NCI-H2081 treated with DMSO at 0.1 percent for 48 hours (cell line): Measurements from ENCODE around the gene CBY3.
A peak's percentile ranks its signal among the peaks of the same experiment; 100 is the strongest.
"Not testable (repeated sequence)": the region's sequence is repeated elsewhere in the genome, so short reads cannot be mapped to it uniquely, and the experiment has no call there.

Source experiments
- DNase-seq: peaks from one replicate; lab custom pipeline; 2025; lab: John Stamatoyannopoulos, UW

The CBY3 gene

GRCh38 chr5:179680780-179681401 lies at the start of gene CBY3:
Gene CBY3 (minus strand): TSS chr5:179681034. CDS start chr5:179680918, 116 bp downstream.
- no peak for DNase-seq

GRCh38 chr5:179730356-179730755 lies 49.5 kb upstream of the CBY3 start:
- DNase-seq = no peak

- no peak for DNase-seq
Measured at GRCh38 chr5:179729727-179730126, 48.9 kb upstream of the CBY3 start.

- no peak for DNase-seq
Measured at GRCh38 chr5:179729303-179729702, 48.5 kb upstream of the CBY3 start.

GRCh38 chr5:179727106-179727505 lies 46.3 kb upstream of the CBY3 start:
- no peak for DNase-seq

DNA sequence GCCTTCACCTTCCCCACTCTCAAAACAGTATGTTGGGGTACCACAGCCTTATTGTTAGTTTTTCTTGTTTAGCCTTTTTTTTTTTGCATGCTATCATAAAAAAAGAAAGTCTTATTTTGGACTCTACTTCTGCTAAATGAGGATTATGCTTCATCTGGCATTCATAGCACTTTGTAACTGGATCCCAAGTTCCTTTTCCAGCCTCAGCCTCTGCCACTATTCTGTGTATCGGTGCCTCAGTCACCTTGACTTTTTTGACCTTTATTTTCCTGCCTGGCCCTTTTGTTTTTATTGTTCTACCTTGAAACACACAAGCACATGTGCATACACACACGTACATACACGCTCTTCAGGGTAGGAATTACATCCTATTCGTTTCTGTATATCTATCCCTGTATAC lies 43.3 kb upstream of the CBY3 start:
- no peak for DNase-seq

DNA sequence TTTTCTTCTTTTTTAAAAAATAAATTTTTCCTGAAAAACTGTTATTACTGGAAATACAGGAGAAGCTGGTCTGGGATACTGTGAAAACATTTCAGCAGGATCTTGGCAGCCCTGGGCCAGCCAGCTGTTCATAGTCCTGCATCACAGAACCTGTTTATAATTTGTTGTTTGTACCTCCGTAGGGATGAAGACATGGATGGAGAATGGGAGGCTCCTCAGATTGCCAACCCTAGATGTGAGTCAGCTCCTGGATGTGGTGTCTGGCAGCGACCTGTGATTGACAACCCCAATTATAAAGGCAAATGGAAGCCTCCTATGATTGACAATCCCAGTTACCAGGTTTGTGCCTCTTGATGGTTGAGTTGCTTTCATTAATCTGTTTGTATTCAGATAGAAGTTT lies 39.4 kb upstream of the CBY3 start:
- no peak for DNase-seq

DNA sequence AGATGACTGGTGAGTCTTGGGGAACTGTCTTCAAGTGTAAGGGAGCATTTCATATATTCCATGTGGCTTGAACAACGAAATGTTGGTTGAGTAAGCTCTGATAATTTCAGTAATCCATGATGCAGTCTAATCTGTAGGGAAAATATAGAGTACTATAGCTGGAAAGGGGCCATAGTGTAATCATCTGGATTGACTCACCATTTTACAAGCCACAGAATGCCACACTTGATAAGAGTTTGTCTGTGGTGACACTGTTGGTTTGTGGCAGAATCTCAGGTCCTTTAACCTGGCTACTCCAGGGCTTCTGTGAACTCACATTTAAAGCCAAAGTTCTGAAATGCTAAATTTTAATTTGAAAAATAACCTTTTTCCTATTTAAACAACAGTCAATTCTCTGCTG lies 35.5 kb upstream of the CBY3 start:
- DNase-seq = no peak

DNA sequence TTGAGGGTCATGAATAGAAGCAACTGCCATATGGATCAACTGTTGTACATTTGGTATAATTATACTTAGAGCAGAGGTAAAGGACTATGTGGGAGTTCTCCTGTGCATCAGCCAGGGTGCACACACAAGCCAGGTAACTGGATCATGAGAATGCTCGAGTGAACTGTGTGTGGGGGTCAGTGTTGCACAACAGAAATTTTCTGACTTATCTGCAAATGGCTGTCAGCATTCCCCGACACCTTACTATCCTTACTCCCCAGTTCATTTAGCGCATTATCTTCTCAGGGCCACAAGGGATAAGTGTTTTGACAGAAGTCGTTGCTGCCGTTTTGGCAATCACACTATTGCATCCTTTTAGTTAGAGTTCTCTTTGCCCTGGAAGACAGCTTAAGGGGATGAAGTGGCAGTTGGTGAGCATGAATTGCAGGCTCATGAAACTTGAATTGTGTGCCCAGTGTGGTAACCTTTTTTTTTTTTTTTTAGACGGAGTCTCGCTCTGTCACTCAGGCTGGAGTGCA lies 19.6 kb upstream of the CBY3 start:
- no peak for DNase-seq

- DNase-seq = no peak
Measured at GRCh38 chr5:179699616-179700237, 18.9 kb upstream of the CBY3 start.

DNA sequence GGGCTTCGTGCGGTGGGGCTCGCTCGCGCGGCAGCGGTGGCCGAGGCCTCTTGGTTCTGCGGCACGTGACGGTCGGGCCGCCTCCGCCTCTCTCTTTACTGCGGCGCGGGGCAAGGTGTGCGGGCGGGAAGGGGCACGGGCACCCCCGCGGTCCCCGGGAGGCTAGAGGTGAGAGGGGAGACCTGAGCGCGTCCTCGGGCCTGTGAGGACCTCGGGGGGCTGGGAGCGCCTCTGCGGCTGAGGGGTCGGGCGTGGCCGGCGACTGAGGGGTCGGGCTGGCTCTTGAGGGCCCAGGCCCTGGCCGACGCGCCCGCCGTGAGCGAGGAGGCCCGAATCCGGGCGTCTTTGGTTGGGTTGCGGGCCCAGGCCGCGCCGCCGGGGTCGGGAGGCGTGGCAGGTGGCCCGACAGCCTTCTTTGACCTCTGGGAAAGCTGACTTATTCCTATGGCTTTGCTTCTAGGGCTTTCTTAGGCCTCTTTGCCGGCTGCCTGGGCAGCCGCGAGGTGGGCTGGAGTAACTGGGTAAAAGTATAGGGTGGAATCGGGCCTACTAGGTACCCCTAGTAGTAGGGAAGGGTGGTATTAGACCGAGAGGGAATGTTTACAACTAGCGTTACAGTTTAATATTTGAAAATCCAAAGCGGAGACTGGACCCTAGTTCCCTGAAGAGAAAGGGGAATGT lies 18.2 kb upstream of the CBY3 start, which contains the start of gene CANX:
Gene CANX (plus strand): TSS at position 33 of the 681 bp plus-strand sequence. CDS start 6,715 bp downstream, outside the sequence.
- DNase-seq = no peak

DNA sequence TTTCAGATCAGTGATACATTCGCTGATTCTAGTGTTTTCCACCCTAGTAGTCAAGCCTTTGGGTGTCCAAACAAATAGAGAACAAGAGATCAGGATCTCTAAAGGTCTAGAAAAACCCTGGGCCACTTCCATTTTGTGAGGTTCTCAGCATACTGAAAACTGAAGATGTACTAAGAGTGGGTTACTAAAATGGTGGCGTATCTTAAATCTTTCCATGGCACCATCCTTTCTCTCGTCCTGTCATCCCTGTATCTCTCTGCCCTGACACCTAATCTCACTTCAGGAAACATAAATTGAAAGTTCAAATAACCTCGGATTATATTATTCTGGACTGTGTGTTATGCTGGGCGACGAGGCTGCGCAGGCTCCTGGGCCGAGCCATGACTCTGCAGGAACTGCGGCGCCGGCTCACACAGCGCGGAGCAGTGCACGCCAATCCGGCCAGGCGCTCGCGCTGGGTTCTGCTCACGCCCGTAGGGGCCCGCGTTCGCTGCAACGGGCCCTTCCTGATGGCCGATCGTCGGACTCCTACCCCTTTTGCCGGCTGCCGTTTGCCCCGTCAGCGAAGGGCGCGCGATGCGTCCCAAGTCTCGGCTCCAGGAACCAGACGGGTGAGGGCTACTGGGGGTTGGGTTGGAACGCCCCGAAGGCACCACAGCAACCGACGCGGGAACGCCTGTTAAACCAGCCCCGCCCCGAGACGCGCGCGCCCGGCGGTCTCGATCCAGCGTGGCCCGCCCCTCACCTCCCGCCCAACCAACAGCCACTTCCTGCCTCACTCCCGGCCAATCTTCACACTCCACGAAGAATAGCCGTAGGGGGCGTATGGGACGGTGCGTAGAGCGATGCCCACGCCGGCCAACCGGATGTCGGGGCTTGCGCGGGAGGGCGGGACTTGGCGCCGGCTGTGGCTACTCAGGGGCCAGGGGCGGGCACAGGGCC lies 17.4 kb upstream of the CBY3 start:
- peak; percentile 82 for DNase-seq

- DNase-seq = not testable (repeated sequence)
Measured at GRCh38 chr5:179697543-179697942, 16.7 kb upstream of the CBY3 start.

GRCh38 chr5:179697108-179697507 lies 16.3 kb upstream of the CBY3 start:
- no peak for DNase-seq

DNA sequence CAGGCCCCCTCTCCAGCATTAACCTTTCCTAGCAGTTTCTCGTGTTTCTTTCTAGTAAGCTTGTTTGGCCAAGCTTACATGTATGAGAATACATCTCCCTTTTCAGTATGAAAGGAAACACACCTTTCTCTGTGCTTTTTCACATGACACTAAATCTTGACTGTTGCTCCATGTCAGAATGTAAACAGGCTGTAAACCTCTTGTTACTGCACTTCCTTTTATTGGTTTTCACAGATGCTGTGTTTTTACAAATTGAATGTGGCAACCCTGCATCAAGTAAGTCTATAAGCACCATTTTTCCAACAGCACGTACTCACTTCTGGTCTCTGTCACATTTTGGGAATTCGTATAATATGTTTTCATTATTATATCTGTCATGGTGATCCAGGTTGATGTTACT lies 15.8 kb upstream of the CBY3 start:
- DNase-seq = no peak

DNA sequence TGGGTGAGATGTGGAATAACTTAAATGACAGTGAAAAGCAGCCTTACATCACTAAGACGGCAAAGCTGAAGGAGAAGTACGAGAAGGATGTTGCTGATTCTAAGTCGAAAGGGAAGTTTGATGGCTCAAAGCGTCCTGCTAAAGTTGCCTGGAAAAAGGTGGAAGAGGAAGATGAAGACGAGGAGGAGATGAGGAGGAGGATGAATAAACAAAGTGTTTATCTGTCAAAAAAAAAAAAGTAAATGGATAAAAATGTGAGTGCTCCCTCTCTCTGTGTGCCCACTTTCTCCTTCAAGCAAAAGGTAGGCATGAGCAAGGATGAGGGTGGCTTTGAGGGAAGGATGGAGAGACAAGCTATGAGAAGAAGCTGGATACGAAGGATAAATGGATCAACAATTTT lies 13.7 kb upstream of the CBY3 start:
- no peak for DNase-seq

DNA sequence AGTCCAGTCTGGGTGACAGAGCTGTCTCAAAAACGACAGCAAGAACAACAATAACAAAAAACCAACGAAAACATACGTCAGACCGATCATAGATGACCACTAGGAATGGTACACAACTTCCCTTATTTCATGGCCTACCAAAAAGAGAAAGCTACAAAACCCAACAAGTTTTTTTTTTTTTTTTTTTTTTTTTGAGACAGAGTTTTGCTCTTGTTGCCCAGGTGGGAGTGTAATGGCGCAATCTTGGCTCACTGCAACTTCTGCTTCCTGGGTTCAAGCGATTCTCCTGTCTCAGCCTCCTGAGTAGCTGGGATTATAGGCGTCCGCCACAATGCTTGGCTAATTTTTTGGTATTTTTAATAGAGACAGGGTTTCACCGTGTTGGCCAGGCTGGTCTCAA lies 8.4 kb upstream of the CBY3 start:
- DNase-seq = not testable (repeated sequence)

DNA sequence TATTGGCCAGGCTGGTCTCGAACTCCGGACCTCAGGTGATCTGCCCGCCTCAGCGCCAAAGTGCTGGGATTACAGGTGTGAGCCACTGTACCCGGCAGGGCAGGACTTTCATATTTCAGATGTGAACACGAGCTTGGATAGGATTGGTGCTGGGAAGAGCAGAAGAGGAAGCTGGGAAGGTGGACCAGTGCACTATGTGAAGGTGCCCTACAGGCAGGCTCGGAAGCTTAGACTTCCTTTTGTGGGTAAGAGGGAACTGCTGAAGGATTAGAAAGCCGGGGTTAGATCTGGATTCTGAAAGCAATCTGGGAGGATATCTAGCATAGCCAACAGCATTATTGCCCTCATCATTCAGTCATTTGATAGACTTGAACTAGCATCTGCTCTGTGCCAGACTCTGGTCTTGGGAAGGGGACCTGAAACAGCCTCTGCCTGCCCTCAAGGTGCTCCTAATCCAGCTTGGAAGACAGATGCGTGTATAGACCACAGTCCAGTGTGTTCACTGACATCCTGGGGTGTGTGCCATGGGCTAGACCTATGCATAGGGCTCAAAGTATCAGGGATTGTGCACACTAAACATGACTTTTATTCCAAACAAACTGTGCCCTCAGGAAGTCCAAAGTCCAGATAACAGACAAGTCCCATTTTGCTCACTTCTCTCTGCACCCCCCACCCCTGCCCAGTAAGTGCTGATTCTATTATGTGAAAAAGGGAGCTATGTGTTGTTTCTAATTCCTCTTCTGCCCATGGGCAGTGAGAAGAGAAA lies 637 bp downstream of the CBY3 start:
- no peak for DNase-seq

DNA sequence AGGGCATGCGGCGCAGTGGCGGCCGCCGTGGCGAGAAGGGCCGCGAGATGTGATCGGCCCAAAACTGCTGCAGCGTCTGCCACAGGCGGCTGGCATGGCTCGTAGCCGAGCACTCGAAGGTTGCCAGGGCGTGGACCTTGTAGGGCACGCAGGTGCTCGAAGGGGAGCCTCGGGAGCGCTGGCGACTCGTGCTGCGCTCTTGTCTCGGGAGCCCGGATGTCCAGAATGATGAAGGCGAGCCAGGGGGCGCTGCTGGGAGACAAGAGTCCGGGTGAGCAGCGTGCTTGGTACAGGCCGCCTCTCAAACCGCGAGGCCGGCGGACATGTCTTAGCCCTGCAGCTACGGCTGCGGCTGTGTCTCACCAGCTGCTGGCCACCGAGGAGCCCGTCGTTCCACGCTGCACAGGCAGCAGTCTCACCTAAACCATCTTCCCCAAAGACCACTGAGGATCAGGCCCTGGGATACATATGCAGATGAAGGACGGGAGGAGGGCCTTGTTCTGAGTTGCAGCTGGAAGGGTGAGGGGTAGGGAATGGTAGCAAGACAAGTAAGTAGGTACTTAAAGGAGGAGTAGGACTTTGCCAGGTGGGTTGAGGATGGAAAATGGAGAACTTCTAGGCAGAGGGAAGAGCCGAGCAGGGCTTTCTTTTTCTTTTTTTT lies 1.7 kb downstream of the CBY3 start:
- DNase-seq = no peak

DNA sequence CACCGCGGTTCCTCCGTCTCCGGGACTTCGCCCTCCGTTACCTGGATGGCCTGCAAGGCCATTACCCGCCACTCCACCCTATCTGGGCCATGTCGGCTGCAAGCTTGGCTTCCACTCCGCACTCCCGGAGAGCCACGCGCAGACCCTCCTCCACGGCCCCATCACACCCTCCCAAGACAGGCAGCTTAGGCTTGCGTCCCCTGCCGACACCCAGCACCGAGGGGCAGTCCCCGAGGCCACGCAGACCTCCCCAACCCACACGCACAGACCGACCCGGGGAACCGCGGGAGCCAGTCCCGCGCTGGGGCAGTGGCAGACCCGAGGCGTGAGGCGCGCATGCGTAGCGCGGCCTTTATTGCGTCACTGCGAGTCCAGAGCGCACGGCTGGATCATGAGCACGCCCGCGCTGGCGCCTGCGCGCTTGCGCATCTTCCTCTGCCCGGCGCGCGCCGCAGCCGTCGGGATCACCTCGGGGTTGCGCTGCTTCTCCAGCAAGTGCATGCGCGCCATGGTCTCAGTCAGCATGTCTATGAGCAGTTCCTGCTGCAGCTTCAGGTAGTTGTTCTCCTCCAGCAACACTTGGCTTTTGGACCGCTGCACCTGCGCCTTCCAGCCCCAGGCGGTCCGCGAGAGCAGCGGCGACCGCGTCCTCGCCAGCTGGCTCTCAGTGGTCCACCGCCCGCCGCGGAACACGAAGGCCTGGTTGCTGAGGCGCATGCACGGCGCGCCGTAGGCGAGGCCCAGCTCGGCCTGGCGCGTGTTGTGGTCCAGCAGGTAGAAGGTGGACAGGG lies 2.4 kb downstream of the CBY3 start:
- DNase-seq = peak; percentile 81
